ENCODE data around the gene CHTOP.

DNA sequence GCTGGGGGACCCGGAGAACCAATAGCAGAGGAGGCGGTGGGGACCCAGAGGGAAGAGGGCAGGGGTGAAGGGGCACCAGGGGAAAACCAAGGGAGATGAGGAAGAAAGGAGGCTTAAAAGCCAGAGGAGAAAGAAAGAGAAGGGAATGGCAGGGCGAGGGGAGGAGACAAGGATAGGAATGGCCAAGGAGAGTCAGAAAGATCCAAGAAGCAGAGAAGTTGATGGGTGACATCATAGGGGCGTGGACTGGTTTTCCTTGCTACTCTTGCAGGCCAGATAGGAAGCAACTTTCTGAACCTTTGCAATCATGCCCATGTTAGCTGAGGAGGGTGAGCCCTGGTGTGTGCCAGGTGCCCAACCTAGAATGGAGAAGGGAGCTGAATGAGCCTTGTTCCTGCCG is 50.0 kb downstream of the CHTOP start:
- TF ChIP-seq, protein P1, sequence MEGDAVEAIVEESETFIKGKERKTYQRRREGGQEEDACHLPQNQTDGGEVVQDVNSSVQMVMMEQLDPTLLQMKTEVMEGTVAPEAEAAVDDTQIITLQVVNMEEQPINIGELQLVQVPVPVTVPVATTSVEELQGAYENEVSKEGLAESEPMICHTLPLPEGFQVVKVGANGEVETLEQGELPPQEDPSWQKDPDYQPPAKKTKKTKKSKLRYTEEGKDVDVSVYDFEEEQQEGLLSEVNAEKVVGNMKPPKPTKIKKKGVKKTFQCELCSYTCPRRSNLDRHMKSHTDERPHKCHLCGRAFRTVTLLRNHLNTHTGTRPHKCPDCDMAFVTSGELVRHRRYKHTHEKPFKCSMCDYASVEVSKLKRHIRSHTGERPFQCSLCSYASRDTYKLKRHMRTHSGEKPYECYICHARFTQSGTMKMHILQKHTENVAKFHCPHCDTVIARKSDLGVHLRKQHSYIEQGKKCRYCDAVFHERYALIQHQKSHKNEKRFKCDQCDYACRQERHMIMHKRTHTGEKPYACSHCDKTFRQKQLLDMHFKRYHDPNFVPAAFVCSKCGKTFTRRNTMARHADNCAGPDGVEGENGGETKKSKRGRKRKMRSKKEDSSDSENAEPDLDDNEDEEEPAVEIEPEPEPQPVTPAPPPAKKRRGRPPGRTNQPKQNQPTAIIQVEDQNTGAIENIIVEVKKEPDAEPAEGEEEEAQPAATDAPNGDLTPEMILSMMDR (IDR thresholded peaks at IDR 0.05), result no peak
- TF ChIP-seq EP300 (IDR thresholded peaks at IDR 0.05; ENCODE audit: low read depth) (no peak), POLR2A (IDR thresholded peaks at IDR 0.05) (no peak)
